ENCODE results near the gene ACSS3. TPM values are rescaled to one million over a fixed set of nuclear protein-coding genes. Genes with fewer than 3 reads are reported as not detected.

The ACSS3 gene
- total and polyA plus RNA-seq, 2 of the 8 experiments (the other 6 are each of a cell fraction or from before 2014, with no cell fraction given), result 14.4 to 24.0 TPM

DNA sequence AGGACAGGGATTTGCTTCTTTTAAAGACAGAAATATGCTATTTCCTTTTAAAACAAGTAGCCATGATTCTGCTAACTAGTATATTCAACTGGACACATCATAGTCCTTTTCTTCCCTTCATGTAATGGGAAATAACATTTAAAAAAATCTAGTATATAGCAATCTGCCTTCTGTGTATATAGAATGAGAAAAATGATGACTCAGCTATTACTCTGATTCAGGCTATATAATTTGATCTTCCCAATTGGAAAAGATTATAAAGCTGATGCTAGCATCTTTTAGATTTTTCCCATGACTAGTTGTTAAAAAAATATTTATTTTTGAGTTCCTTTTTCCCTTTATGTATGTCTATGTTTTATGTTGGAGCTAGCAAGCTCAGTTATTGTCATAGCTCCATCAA, 86.9 kb downstream of the ACSS3 start:
- Histone ChIP-seq H2BK12ac (ENCODE audit: low read depth, low read length) (no peak overlapping the region), H3K9ac (replicated peaks in 1 of 4; ENCODE audit: extremely low read depth in 1 of 4, low read depth in 3 of 4, low read length in 3 of 4) (no peak overlapping the region), H3K27me3 (replicated peaks in 1 of 4; ENCODE audit: control insufficient read depth in 3 of 4, extremely low read depth in 1 of 4, insufficient read depth in 3 of 4, low read length in 3 of 4) (no peaks in the 10 kb centered on the region), H3K56ac (replicated peaks; ENCODE audit: insufficient read length, low read depth, low read length) (no peak overlapping the region), H3K9me3 (ENCODE audit: insufficient read depth in 2 of 2, low read depth in 1 of 2, low read length in 1 of 2) (no peaks in the 10 kb centered on the region), H2AK5ac (ENCODE audit: low read depth, low read length) (no peak overlapping the region), H3K23me2 (ENCODE audit: low read depth, low read length) (no peaks in the 10 kb centered on the region), H3K27ac (ENCODE audit: low read depth, low read length) (no peak overlapping the region), H3K14ac (ENCODE audit: insufficient read length) (no peak overlapping the region), H4K8ac (ENCODE audit: extremely low read depth, insufficient read depth, low read length) (no peak overlapping the region), H2BK20ac (ENCODE audit: low read length) (no peak overlapping the region), H3K4ac (replicated peaks; ENCODE audit: insufficient read length, low read depth, low read length) (no peak overlapping the region), H4K5ac (ENCODE audit: insufficient read length, low read depth, low read length) (no peak overlapping the region), H3K4me3 (ENCODE audit: extremely low read depth in 1 of 4, insufficient read depth in 2 of 4, low read depth in 3 of 4, low read length in 4 of 4) (no peak overlapping the region), H2AFZ (ENCODE audit: low read length) (no peak overlapping the region), H3K79me2 (ENCODE audit: control insufficient read depth in 1 of 2, insufficient read depth in 2 of 2, low read length in 2 of 2) (no peaks in the 10 kb centered on the region), H3K23ac (ENCODE audit: insufficient read length) (no peak overlapping the region), H3K36me3 (ENCODE audit: control insufficient read depth in 2 of 4, insufficient read depth in 4 of 4, low read length in 3 of 4) (peaks cover 0 to 3% (median 0%) of the 10 kb centered on the region in 4 experiments; a peak in 1 of 8 replicates), H3K79me1 (ENCODE audit: low read depth, low read length) (no peaks in the 10 kb centered on the region), H2BK120ac (replicated peaks; ENCODE audit: low read depth, low read length) (no peak overlapping the region), H2BK5ac (ENCODE audit: low read depth, low read length) (no peak overlapping the region), H4K20me1 (replicated peaks in 1 of 2; ENCODE audit: control insufficient read depth in 1 of 2, insufficient read depth in 2 of 2, low read length in 2 of 2) (peaks cover 0 to 2% of the 10 kb centered on the region in 2 experiments), H4K91ac (replicated peaks; ENCODE audit: insufficient read length, low read length) (no peak overlapping the region), H3K4me2 (ENCODE audit: insufficient read depth in 1 of 2, low read depth in 2 of 2, low read length in 2 of 2) (no peak overlapping the region), H3K4me1 (replicated peaks in 1 of 4; ENCODE audit: control insufficient read depth in 3 of 4, insufficient read depth in 4 of 4, low read length in 3 of 4) (peaks cover 0 to 4% (median 0%) of the 10 kb centered on the region in 4 experiments; a peak in 1 of 7 replicates), H2BK15ac (ENCODE audit: low read length) (no peak overlapping the region), H3K18ac (ENCODE audit: extremely low read depth, low read length) (no peak overlapping the region)
- POLR2A ChIA-PET (ENCODE audit: partially characterized antibody), result interaction anchor here (0.7 kb wide), 2 partner anchors 11 to 22 kb away, joined by 3 to 4 read pairs; no protein-coding TSS in a partner anchor
- CTCF ChIA-PET (ENCODE audit: partially characterized antibody), result interaction anchor here (0.6 kb wide), 1 partner anchor 260 kb away, joined by 3 read pairs; no protein-coding TSS in a partner anchor
- FAIRE-seq (no peak), DNase-seq (ENCODE audit: low read depth in 1 of 2, low spot score in 2 of 2) (no peak)
- no peak for TF ChIP-seq CEBPB (IDR thresholded peaks at IDR 0.05; ENCODE audit: low read depth, low read length)
- peak; percentile 98 for TF ChIP-seq MAFK (IDR thresholded peaks at IDR 0.05; ENCODE audit: low read depth, low read length)

Data from H1 (cell line).